Subcutaneous adipose tissue (tissue), 4 donors: ENCODE data around the gene SWSAP1. TPM values are rescaled to one million over a fixed set of nuclear protein-coding genes. Genes with fewer than 3 reads are reported as not detected.

ENCODE experiments used
- CTCF ChIP-seq: fragments of 450-650 bp; IDR thresholded peaks from one replicate; pipeline ENCODE4 v1.5.1; 2016; ENCODE audit warnings: low read depth, mild to moderate bottlenecking, control low read depth, antibody characterized with exemption, moderate library complexity
- total RNA-seq, 4 donors: library from RNA; depleted of rRNA; stranded (reverse); fragments of >200 nt; gene quantifications; one replicate each; pipeline ENCODE4 v1.1.0, GENCODE V29; 2016

SWSAP1 gene
- total RNA-seq, 4 donors from 2014 or later = 0.66 to 3.0 (median 1.0) TPM; not detected in 1

GRCh38 chr19:11345122-11345803 lies 29.2 kb upstream of the SWSAP1 start:
- TF ChIP-seq CTCF = no peak

DNA sequence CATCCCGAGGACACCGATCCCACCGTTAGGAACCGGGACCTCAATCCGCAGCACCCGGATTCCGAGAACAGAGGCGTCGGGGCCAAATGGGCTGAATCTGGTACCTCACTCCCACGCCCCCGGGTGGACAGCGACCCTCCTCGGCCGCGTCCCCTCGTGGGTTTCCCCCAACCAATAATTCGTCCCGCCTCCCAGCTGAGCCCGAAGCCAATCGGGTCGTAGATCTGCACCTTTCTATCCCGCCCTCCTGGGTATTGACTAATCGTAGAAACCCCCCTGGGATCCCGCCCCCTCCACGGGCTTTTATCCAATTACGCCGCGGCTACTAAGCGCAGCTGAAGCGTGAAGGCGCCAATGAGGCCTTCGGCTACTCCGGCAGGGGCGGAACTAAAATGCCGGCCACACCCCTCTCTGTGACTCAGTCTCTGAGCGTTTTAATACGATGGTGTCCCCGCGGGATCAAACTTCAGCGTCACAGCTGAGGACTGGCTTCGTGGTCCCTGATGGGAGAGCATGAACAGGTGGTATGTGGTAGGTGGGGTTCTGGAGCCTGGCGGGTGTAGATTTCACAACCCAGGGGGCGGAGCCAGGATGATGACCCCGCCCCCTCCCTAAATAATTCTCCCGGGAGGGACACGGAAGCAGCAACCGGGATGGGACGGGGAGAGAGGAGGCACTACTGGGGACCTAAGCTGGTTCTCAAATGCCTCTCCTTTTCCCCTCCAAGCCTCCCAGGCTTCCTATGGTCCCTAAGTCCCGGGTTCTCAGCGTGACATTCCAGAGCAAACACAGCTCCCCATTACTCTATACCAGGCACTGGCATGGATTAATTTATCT lies 28.1 kb upstream of the SWSAP1 start, which contains the start of the genes CCDC159 and TMEM205:
TSS of gene CCDC159 (plus strand) at position 416 of the 837 bp plus-strand sequence. CDS start at position 504, 88 bp downstream.
TSS of gene TMEM205 (minus strand) at position 165 of the 837 bp plus-strand sequence. CDS start 649 bp downstream, outside the sequence.
- no peak for TF ChIP-seq CTCF

DNA sequence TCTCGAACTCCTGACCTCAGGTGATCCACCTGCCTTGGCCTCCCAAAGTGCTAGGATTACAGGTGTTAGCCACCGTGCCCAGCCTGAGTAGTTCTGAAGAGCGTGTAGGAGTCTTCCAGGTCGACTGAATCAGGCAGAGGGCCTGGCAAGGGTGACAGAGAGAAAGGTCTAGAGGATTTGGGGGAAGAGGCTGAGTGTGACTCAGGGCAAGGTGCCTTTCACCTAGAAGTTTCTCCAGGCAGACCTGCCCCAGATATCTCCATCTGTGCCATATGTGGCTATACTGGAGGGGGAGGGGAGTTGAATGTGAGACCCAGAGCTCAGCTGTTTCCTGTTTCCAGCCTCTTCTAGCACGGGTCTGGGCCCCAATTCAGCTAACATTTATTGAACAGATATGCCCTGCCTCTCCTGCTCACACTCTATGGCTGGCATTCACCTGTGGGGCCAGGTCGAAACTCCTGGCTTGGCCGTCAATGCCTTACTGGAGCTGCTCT lies 26.9 kb upstream of the SWSAP1 start:
- no peak for TF ChIP-seq CTCF

DNA sequence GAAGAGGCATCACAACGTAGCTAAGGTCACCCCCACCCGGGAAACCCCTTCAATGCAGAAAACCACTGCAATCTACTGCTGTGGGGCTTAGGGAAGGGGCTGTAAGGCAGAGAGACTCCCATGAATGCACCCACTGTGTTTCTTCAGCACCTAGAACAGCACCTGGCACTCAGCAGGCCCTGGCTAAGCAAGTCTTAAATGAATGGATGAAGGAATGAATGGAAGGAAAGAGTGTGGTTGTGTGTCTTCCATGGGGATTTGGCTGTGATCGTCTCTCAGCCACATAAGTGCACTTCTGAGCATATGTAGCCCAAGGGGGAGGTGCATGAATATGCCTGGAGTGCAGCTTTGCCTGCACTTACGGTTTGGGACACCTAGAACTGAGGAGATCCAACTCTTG lies 25.3 kb upstream of the SWSAP1 start:
- no peak for TF ChIP-seq CTCF

DNA sequence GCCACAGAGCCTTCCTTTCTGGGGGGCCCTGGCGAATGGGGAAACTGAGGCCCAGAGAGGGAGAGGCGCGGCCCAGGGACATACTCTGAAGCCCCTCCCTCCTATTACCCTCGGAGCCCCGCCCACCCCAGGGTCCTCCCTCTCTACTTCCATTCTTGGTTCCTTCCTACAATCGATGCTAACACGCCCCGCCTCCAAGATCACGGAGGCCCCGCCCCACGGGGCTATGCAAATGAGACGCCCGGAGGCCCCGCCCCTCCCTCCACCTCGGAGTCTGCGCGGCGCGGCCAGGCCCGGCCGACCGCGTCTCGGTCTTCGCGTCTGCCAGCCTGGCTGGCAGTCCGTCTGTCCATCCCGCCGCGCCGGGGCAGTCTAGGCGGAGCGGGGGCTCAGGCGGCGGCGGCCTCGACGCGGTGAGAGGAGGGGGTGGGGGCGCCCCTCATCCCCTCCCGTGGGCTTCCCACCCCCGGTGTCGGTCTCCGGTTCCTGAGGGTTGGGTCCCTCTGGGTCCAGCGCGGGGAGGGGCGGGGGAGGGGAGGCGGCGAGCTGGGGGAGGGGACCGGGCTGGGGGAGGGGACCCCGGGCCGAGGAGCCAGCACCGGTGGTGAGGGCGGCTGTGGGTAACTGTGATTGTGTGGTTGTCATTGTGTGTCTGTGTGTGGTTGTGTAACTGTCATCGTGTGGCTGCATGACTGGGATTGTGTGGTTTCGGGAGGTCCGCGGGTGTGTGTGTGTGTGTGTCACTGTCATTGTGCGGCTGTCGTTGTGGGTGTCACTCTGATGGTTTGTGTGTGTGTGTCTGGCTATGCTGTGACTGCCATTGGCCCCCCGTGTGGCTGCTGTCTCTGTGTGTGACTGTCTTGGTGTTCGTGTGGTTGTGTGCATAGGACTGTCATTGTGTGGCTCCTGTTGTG lies 19.0 kb upstream of the SWSAP1 start, which contains the start of gene PLPPR2:
TSS of gene PLPPR2 (plus strand) at position 273 of the 914 bp plus-strand sequence. CDS start 2,242 bp downstream, outside the sequence.
- TF ChIP-seq CTCF = no peak

DNA sequence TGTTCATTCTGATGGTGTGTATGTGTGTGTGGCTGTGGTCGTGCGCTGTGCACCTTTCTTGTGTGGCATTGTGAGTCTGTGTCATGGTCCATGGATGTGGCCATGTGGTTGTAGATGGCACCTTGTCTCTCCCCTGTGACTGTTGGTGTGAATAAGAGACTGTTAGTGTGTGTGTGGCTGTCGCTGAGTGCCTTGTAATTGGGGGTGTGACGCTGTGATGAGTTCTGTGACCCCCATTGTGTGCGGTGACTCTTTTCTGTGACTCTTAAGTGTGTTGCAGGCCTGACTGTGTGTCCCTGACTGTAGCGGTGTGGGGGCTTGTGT lies 18.4 kb upstream of the SWSAP1 start:
- TF ChIP-seq CTCF = no peak
